ENCODE results near the gene XAB2.

The XAB2 gene

GRCh38 chr19:7648265-7649014, 19.1 kb upstream of the XAB2 start:
- DNase-seq, result no peak

- DNase-seq, result no peak
These were observed 17.8 kb upstream of the XAB2 start for GRCh38 chr19:7647156-7647555.

- no peak for DNase-seq
These were observed 17.0 kb upstream of the XAB2 start for GRCh38 chr19:7646426-7646700.

- no peak for DNase-seq
These were observed 16.5 kb upstream of the XAB2 start for GRCh38 chr19:7645656-7646425.

GRCh38 chr19:7645163-7645562, 15.8 kb upstream of the XAB2 start:
- DNase-seq, result no peak

- no peak for DNase-seq
These were observed 15.2 kb upstream of the XAB2 start for GRCh38 chr19:7644550-7644877.

GRCh38 chr19:7643629-7644549, 14.5 kb upstream of the XAB2 start:
- peak; percentile 41 for DNase-seq

GRCh38 chr19:7643031-7643415, 13.7 kb upstream of the XAB2 start:
- DNase-seq, result no peak

- no peak for DNase-seq
These were observed 13.1 kb upstream of the XAB2 start for GRCh38 chr19:7642295-7643030.

GRCh38 chr19:7641290-7642276, 12.2 kb upstream of the XAB2 start:
- DNase-seq, result no peak

GRCh38 chr19:7640803-7641202, 11.5 kb upstream of the XAB2 start:
- DNase-seq, result no peak

- no peak for DNase-seq
These were observed 10.6 kb upstream of the XAB2 start for GRCh38 chr19:7639863-7640348.

- no peak for DNase-seq
These were observed 9.6 kb upstream of the XAB2 start for GRCh38 chr19:7638802-7639465.

- peak; percentile 35 for DNase-seq
These were observed 8.3 kb upstream of the XAB2 start for GRCh38 chr19:7637374-7638256.

GRCh38 chr19:7636691-7637373, 7.5 kb upstream of the XAB2 start, which contains the start of gene STXBP2:
Gene STXBP2, plus strand, starts transcription at chr19:7637110. Its CDS starts 40 bp downstream, at chr19:7637150.
- DNase-seq, result peak; percentile 95

- DNase-seq, result no peak
These were observed 7.0 kb upstream of the XAB2 start for GRCh38 chr19:7636317-7636690.

- DNase-seq, result no peak
These were observed 6.3 kb upstream of the XAB2 start for GRCh38 chr19:7635670-7636069.

- DNase-seq, result no peak
These were observed 4.4 kb upstream of the XAB2 start, which contains the start of gene PCP2 for GRCh38 chr19:7633698-7634097. Gene PCP2, minus strand, starts transcription at chr19:7633719. Its CDS starts 262 bp downstream, at chr19:7633457.

Measured in CD4-positive, alpha-beta T cell treated with Interleukin-10 for 1 hour (primary cell).